H9 (cell line): ENCODE results near the gene PTPRR. TPM values are rescaled to one million over a fixed set of nuclear protein-coding genes. Genes with fewer than 3 reads are reported as not detected.

Source experiments
- DNase-seq: peaks from one replicate; pipeline ENCODE4 v3.0.0-alpha.2; 2017
- H2AFZ ChIP-seq: one replicate; pipeline ENCODE4 v1.6.1; 2013; ENCODE audit warnings: mild to moderate bottlenecking, low read length, control low read depth, moderate library complexity
- H2AK5ac ChIP-seq: 2 replicates; pipeline ENCODE4 v1.6.1; 2013; ENCODE audit warnings: low read length, control low read depth, mixed read lengths; ENCODE audit not compliant: insufficient read length
- H2BK120ac ChIP-seq: one replicate; pipeline ENCODE4 v1.6.1; 2013; ENCODE audit warnings: low read depth, mild to moderate bottlenecking, low read length, control low read depth, inconsistent platforms; ENCODE audit not compliant: poor library complexity, severe bottlenecking
- H2BK12ac ChIP-seq: 2 replicates; pipeline ENCODE4 v1.6.1; 2013; ENCODE audit warnings: low read length, control low read depth, mixed read lengths, low read depth; ENCODE audit not compliant: insufficient read length
- H2BK15ac ChIP-seq: 2 replicates; pipeline ENCODE4 v1.6.1; 2013; ENCODE audit warnings: low read depth, low read length, control low read depth
- H2BK20ac ChIP-seq: one replicate; pipeline ENCODE4 v1.6.1; 2013; ENCODE audit warnings: low read depth, mild to moderate bottlenecking, low read length, control low read depth, inconsistent platforms; ENCODE audit not compliant: poor library complexity, severe bottlenecking
- H2BK5ac ChIP-seq: 2 replicates; pipeline ENCODE4 v1.6.1; 2013; ENCODE audit warnings: low read length, control low read depth, mixed read lengths; ENCODE audit not compliant: insufficient read length
- H3K14ac ChIP-seq: 2 replicates; pipeline ENCODE4 v1.6.1; 2013; ENCODE audit warnings: low read length, control low read depth; ENCODE audit not compliant: insufficient read depth
- H3K18ac ChIP-seq: 2 replicates; pipeline ENCODE4 v1.6.1; 2013; ENCODE audit warnings: low read depth, mild to moderate bottlenecking, mixed read lengths, low read length, control low read depth; ENCODE audit not compliant: insufficient read length
- H3K23ac ChIP-seq: 2 replicates; pipeline ENCODE4 v1.6.1; 2013; ENCODE audit warnings: low read length, control low read depth, mixed read lengths, low read depth; ENCODE audit not compliant: insufficient read length
- H3K23me2 ChIP-seq: 2 replicates; pipeline ENCODE4 v1.6.1; 2013; ENCODE audit warnings: low read depth, mild to moderate bottlenecking, mixed read lengths, low read length, control low read depth; ENCODE audit not compliant: insufficient read length, poor library complexity, severe bottlenecking
- H3K27ac ChIP-seq: 2 replicates; pipeline ENCODE4 v1.5.1; 2013; ENCODE audit warnings: low read length, control low read depth, mixed read lengths, low read depth; ENCODE audit not compliant: insufficient read length
- H3K27me3 ChIP-seq: 2 replicates; pipeline ENCODE4 v1.6.1; 2013; ENCODE audit warnings: low read length, control low read depth, inconsistent platforms; ENCODE audit not compliant: insufficient read depth
- H3K4ac ChIP-seq: 2 replicates; pipeline ENCODE4 v1.6.1; 2013; ENCODE audit warnings: low read depth, mild to moderate bottlenecking, control low read depth, inconsistent platforms, low read length, moderate library complexity
- H3K4me1 ChIP-seq: 2 replicates; pipeline ENCODE4 v1.6.1; 2013; ENCODE audit warnings: low read length, control low read depth, inconsistent platforms; ENCODE audit not compliant: insufficient read depth
- H3K4me2 ChIP-seq: 2 replicates; pipeline ENCODE4 v1.6.1; 2013; ENCODE audit warnings: low read length, control low read depth, mixed read lengths; ENCODE audit not compliant: insufficient read length, insufficient read depth
- H3K56ac ChIP-seq: 2 replicates; pipeline ENCODE4 v1.6.1; 2013; ENCODE audit warnings: low read depth, mild to moderate bottlenecking, mixed read lengths, low read length, control low read depth; ENCODE audit not compliant: insufficient read length
- H3K79me1 ChIP-seq: 2 replicates; pipeline ENCODE4 v1.6.1; 2013; ENCODE audit warnings: low read depth, mild to moderate bottlenecking, moderate library complexity, low read length, control low read depth, inconsistent platforms; ENCODE audit not compliant: insufficient read depth, poor library complexity, severe bottlenecking
- H3K79me2 ChIP-seq: 2 replicates; pipeline ENCODE4 v1.6.1; 2013; ENCODE audit warnings: low read length, control low read depth, inconsistent platforms; ENCODE audit not compliant: insufficient read depth
- H3K9ac ChIP-seq: 2 replicates; pipeline ENCODE4 v1.6.1; 2013; ENCODE audit warnings: low read length, control low read depth, mixed read lengths; ENCODE audit not compliant: insufficient read length; ENCODE audit errors: extremely low read depth
- H3K9me3 ChIP-seq: one replicate; pipeline ENCODE4 v1.6.1; 2013; ENCODE audit warnings: low read depth, low read length, inconsistent platforms; ENCODE audit not compliant: control insufficient read depth
- H3T11ph ChIP-seq: one replicate; pipeline ENCODE4 v1.6.1; 2013; ENCODE audit warnings: mild to moderate bottlenecking, low read length, control low read depth, inconsistent platforms
- H4K20me1 ChIP-seq: one replicate; pipeline ENCODE4 v1.6.1; 2013; ENCODE audit not compliant: control insufficient read depth, insufficient read length, insufficient read depth
- H4K5ac ChIP-seq: 2 replicates; pipeline ENCODE4 v1.6.1; 2013; ENCODE audit warnings: low read depth, mild to moderate bottlenecking, mixed read lengths, low read length, control low read depth; ENCODE audit not compliant: insufficient read length
- H4K8ac ChIP-seq: replicated peaks from 2 replicates; pipeline ENCODE4 v1.6.1; 2013; ENCODE audit warnings: low read length, control low read depth, mixed read lengths, low read depth; ENCODE audit not compliant: insufficient read length
- H4K91ac ChIP-seq: 2 replicates; pipeline ENCODE4 v1.6.1; 2013; ENCODE audit warnings: low read depth, mild to moderate bottlenecking, moderate library complexity, mixed read lengths, low read length, control low read depth; ENCODE audit not compliant: insufficient read length
- H3K27ac Mint-ChIP-seq, 3 experiments: 2 replicates in 2 of 3; 3 replicates in 1 of 3; pipeline ENCODE4 v1.8.0; 2020 to 2021; ENCODE audit warnings: mixed read lengths in 3 of 3, mild to moderate bottlenecking in 1 of 3, moderate library complexity in 1 of 3
- H3K27me3 Mint-ChIP-seq: 2 replicates; pipeline ENCODE4 v1.8.0; 2021; ENCODE audit warnings: low read depth, mild to moderate bottlenecking, moderate library complexity, mixed read lengths
- H3K36me3 Mint-ChIP-seq, 3 experiments: 2 replicates in 2 of 3; 3 replicates in 1 of 3; pipeline ENCODE4 v1.8.0; 2020 to 2021; ENCODE audit warnings: low read depth in 3 of 3, mixed read lengths in 3 of 3; ENCODE audit not compliant: insufficient read depth in 1 of 3
- H3K4me1 Mint-ChIP-seq, 2 experiments: 2 replicates each; pipeline ENCODE4 v1.8.0; 2020; ENCODE audit warnings: mixed read lengths in 2 of 2
- H3K4me3 Mint-ChIP-seq, 2 experiments: 2 replicates in 1 of 2; 3 replicates in 1 of 2; pipeline ENCODE4 v1.8.0; 2020 to 2021; ENCODE audit warnings: mild to moderate bottlenecking in 2 of 2, mixed read lengths in 2 of 2, moderate library complexity in 1 of 2
- H3K9me3 Mint-ChIP-seq, 2 experiments: 2 replicates in 1 of 2; 3 replicates in 1 of 2; pipeline ENCODE4 v1.8.0; 2020; ENCODE audit warnings: mild to moderate bottlenecking in 2 of 2, mixed read lengths in 2 of 2, moderate library complexity in 1 of 2
- CTCF ChIP-seq: fragments of 200-600 bp; sonication (generic); conservative IDR thresholded peaks from 3 replicates; pipeline ENCODE4 v1.8.0; 2021; ENCODE audit warnings: antibody characterized with exemption, mild to moderate bottlenecking
- whole genome bisulfite sequencing: extraction: QIAGEN DNeasy Blood & Tissue Kit; methylation state at CpG from one replicate; pipeline ENCODE4 v1.1.7; 2013; ENCODE audit warnings: missing lambda C conversion rate, low lambda C conversion rate, mixed read lengths; ENCODE audit not compliant: insufficient read length; ENCODE audit errors: extremely low coverage; 5-methylcytosine and 5-hydroxymethylcytosine counted together
- total RNA-seq: library from RNA; stranded (reverse); gene quantifications from 2 replicates; pipeline ENCODE4 v1.2.1, GENCODE V29; 2021

Gene PTPRR
- total RNA-seq, 1 experiment from 2014 or later, result 0.22 TPM

DNA sequence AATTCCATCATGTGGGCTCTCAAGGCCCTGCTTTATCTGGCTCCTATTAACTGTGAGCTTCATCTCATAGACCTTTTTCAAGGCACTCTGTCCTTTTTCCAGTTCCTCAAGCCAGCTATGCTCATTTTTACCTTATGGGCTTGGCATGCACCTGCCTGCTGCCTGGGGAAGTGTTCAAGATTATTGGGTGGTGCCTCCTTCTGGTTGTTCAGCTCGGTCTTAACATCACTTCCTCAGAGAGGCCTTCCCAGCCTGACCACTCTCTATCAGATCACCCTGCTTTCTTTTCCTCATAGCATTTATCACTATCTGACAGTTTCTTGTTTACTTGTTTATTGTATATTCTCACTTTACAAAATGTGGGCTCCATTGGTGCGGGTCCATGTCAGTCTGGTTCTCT lies 141.3 kb downstream of the PTPRR start:
- no peak overlapping the region for H4K91ac ChIP-seq
- H3K4me1 ChIP-seq, result no peaks in the 10 kb centered on the region
- H2BK5ac ChIP-seq, result no peak overlapping the region
- no peak overlapping the region for H2AFZ ChIP-seq
- Mint-ChIP-seq H3K36me3 (peaks cover 0 to 6% (median 2%) of the 10 kb centered on the region in 3 experiments; a peak in 2 of 7 replicates), H3K4me1 (peaks cover 0 to 2% of the 10 kb centered on the region in 2 experiments; a peak in 1 of 4 replicates), H3K9me3 (peaks cover 0 to 7% of the 10 kb centered on the region in 2 experiments; a peak in 4 of 5 replicates), H3K27me3 (no peaks in the 10 kb centered on the region), H3K4me3 (no peak overlapping the region), H3K27ac (peak overlapping the region in 1 of 3 experiments; percentile 55; a peak in 2 of 7 replicates)
- H3K18ac ChIP-seq, result no peak overlapping the region
- no peak for TF ChIP-seq CTCF
- no peak overlapping the region for H2AK5ac ChIP-seq
- H4K8ac ChIP-seq, result no peak overlapping the region
- H3K27ac ChIP-seq, result no peak overlapping the region
- H4K5ac ChIP-seq, result no peak overlapping the region
- no peak overlapping the region for H2BK12ac ChIP-seq
- H3K23ac ChIP-seq, result no peak overlapping the region
- H3K79me2 ChIP-seq, result no peaks in the 10 kb centered on the region
- H3K9me3 ChIP-seq, result no peaks in the 10 kb centered on the region
- no peak overlapping the region for H3K14ac ChIP-seq
- no peak overlapping the region for H2BK20ac ChIP-seq
- H3K79me1 ChIP-seq, result no peaks in the 10 kb centered on the region
- no peak overlapping the region for H3T11ph ChIP-seq
- WGBS, result no CpG with 5 or more reads among the region's 2 CpGs
- H2BK120ac ChIP-seq, result no peak overlapping the region
- H3K27me3 ChIP-seq, result no peaks in the 10 kb centered on the region
- no peak overlapping the region for H3K56ac ChIP-seq
- H3K9ac ChIP-seq, result no peak overlapping the region
- DNase-seq, result no peak
- H3K4ac ChIP-seq, result no peak overlapping the region
- no peak overlapping the region for H2BK15ac ChIP-seq
- H3K23me2 ChIP-seq, result no peaks in the 10 kb centered on the region
- no peaks in the 10 kb centered on the region for H4K20me1 ChIP-seq
- no peak overlapping the region for H3K4me2 ChIP-seq
